Coronary artery (tissue), 2 donors: Measurements from ENCODE around the gene HSPG2.
"Not testable (repeated sequence)": the region's sequence is repeated elsewhere in the genome, so short reads cannot be mapped to it uniquely, and the experiment has no call there.

Experiments
- DNase-seq: peaks from one replicate; pipeline ENCODE4 v3.0.0-alpha.2; 2017; ENCODE audit warnings: low spot score
- H3K27ac ChIP-seq, 2 donors: fragments of 200-600 bp; sonication (generic); one replicate each; pipeline ENCODE4 v1.5.1; 2016 to 2019
- H3K4me3 ChIP-seq: fragments of 200-600 bp; sonication (generic); 2 replicates; pipeline ENCODE4 v1.5.1; 2016; ENCODE audit warnings: mild to moderate bottlenecking, moderate library complexity
- TF ChIP-seq, protein P1 (sequence below): fragments of 200-600 bp; sonication (generic); IDR thresholded peaks from one replicate; pipeline ENCODE4 v1.5.1; 2019; ENCODE audit warnings: antibody characterized with exemption

HSPG2 gene

GRCh38 chr1:21937034-21937371 lies at the start of gene HSPG2:
HSPG2 (minus strand) TSS chr1:21937310; CDS start chr1:21937217, 93 bp downstream.
- Histone ChIP-seq H3K4me3 (peak within 1 kb of the TSS; percentile 74), H3K27ac (peak within 1 kb of the TSS; percentile 96 to 99)
- TF ChIP-seq, protein P1, sequence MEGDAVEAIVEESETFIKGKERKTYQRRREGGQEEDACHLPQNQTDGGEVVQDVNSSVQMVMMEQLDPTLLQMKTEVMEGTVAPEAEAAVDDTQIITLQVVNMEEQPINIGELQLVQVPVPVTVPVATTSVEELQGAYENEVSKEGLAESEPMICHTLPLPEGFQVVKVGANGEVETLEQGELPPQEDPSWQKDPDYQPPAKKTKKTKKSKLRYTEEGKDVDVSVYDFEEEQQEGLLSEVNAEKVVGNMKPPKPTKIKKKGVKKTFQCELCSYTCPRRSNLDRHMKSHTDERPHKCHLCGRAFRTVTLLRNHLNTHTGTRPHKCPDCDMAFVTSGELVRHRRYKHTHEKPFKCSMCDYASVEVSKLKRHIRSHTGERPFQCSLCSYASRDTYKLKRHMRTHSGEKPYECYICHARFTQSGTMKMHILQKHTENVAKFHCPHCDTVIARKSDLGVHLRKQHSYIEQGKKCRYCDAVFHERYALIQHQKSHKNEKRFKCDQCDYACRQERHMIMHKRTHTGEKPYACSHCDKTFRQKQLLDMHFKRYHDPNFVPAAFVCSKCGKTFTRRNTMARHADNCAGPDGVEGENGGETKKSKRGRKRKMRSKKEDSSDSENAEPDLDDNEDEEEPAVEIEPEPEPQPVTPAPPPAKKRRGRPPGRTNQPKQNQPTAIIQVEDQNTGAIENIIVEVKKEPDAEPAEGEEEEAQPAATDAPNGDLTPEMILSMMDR: no peak
- no peak for DNase-seq

- DNase-seq, H3K27ac ChIP-seq, H3K4me3 ChIP-seq: not testable (repeated sequence)
Measured at GRCh38 chr1:21986386-21986785, 49.3 kb upstream of the HSPG2 start.

DNA sequence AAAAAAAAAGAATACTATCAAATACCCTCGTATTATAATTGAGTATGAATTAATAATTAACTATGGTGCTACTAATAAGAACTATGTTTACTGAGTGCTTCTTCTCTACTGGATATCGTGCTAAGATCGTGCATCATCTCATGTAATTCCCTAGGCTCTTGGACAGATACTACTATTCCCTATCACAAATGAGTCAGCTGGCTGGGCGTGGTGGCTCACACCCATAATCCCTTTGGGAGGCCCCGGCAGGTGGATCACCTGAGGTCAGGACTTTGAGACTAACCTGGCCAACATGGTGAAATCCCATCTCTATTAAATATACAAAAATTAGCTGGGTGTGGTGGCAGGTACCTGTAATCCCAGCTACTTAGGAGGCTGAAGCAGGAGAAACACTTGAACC lies 48.8 kb upstream of the HSPG2 start:
- H3K27ac ChIP-seq, H3K4me3 ChIP-seq, DNase-seq: not testable (repeated sequence)

GRCh38 chr1:21983539-21983938 lies 46.4 kb upstream of the HSPG2 start:
- not testable (repeated sequence) for H3K4me3 ChIP-seq, DNase-seq, H3K27ac ChIP-seq

DNA sequence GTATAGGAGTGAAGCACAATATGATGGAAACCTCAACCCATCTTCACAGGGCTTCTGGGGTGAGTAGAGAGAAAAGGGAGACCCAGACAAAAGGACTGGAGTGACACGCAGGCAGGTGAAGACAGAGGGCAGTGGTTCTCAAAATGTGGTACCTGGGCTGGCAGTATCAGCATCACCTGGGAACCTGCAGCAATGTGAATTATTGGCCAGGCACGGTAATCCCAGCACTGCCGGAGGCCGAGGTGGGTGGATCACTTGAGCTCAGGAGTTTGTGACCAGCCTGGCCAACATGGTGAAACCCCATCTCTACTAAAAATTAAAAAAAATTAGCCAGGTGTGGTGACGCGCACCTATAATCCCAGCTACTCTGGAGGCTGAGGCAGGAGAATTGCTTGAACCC lies 45.0 kb upstream of the HSPG2 start:
- DNase-seq, H3K4me3 ChIP-seq, H3K27ac ChIP-seq: not testable (repeated sequence)

DNA sequence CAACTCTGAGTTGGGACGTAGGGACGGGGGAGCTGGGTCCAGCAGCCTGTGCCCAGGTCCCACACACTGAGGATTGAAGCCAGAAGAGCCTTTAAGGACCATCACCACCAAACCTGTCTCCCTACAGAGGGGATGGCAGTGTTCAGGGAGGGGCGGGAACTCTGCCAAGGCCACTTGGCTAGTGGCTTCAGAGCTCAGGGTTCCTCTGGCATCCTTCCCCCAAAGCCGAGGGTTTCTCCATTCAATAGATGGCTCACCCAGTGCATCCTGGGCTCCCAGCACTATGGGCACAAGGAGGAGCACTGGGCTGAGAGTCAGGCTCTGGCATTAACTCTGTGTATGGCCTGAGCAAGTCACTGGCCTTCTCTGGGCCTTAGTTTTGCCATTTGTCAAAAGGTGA lies 44.1 kb upstream of the HSPG2 start:
- H3K27ac ChIP-seq, DNase-seq, H3K4me3 ChIP-seq: not testable (repeated sequence)

DNA sequence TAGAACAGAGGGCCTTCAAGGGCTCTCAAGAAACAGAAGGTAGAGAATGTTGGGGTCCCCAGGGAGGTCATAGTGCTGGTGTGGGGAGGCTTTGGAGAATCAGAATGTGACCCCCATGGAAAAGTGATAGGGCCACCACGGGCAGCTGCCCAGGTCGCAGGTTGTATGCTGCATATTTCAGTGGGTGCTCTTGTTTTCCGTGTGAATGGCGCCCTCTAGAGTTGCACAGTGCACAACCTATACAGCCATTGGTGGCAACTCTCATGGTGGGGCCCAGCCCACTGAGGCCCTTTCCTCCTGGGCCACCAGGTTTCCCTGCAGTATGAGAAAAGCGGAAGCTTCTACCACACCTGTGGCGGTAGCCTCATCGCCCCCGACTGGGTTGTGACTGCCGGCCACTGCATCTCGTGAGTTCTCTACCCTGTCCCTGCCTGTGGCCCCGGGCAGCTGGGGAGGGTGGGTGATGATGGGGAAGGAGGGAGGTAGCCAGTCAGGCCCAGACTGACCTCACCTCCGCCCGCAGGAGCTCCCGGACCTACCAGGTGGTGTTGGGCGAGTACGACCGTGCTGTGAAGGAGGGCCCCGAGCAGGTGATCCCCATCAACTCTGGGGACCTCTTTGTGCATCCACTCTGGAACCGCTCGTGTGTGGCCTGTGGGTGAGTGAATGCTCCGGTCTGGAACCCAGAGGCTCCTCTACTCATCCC lies 43.6 kb upstream of the HSPG2 start:
- H3K4me3 ChIP-seq, H3K27ac ChIP-seq, DNase-seq: not testable (repeated sequence)

GRCh38 chr1:21978209-21978608 lies 41.1 kb upstream of the HSPG2 start:
- not testable (repeated sequence) for H3K4me3 ChIP-seq, DNase-seq, H3K27ac ChIP-seq

- H3K4me3 ChIP-seq, H3K27ac ChIP-seq, DNase-seq: not testable (repeated sequence)
Measured at GRCh38 chr1:21976703-21977239, 39.7 kb upstream of the HSPG2 start, which contains the start of gene CELA3B. CELA3B (plus strand) TSS chr1:21977022; CDS start chr1:21977040, 18 bp downstream.

DNA sequence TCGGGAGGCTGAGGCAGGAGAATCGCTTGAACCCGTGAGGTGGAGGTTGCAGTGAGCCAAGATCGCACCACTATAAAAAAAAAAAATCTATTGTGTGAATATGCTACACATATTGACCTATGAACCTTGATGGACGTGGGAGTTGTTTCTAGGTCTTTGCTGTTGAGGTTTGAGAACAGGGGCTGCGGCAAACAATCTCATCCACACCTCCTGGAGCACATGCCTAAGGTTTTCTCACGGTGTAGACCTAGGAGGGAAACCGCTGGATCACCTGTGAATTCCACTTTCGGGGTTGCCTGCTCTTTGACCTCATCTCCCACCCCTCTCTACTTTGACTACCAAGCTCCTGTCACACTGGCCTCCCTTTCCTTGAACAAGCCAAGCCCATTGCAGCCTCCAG lies 38.2 kb upstream of the HSPG2 start:
- H3K27ac ChIP-seq, DNase-seq, H3K4me3 ChIP-seq: not testable (repeated sequence)

DNA sequence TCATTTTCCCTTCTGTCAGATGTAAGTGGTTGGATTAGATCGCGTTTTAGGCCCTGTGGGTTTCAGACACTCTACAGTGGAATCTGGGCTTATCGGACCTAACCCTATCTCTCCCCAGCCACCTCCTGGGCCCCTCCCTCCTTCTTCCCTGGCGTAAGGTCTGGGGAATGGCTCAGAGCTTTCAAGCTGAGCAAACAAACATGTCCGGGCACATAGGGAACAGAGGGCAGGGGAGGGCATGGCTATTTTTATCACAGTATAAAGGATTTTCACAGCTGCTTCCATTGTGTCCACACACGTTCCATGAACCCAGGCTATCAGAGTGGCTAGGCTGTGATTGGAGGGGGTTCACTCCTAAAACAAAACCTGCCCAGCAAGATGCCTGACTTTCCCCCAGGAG lies 37.6 kb upstream of the HSPG2 start:
- H3K27ac ChIP-seq, DNase-seq, H3K4me3 ChIP-seq: not testable (repeated sequence)

- not testable (repeated sequence) for DNase-seq, H3K4me3 ChIP-seq, H3K27ac ChIP-seq
Measured at GRCh38 chr1:21973948-21974347, 36.8 kb upstream of the HSPG2 start.

- DNase-seq, H3K27ac ChIP-seq, H3K4me3 ChIP-seq: not testable (repeated sequence)
Measured at GRCh38 chr1:21972973-21973441, 35.9 kb upstream of the HSPG2 start.

DNA sequence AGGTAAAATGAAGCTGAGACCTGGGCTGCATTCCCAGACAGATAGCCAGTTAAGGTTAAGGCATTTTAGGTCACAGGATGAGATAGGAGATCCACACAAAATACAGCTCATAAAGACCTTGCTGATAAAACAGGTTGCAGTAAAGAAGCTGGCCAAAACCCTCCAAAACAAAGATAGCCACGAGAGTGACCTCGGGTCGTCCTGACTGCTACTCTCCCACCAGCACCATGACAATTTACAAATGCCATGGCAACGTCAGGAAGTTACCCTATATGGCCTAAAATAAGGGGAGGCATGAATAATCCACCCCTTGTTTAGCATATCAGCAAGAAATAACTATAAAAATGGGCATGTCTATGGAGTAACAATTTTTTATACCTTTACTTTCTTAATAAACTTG lies 33.4 kb upstream of the HSPG2 start:
- DNase-seq, H3K27ac ChIP-seq, H3K4me3 ChIP-seq: not testable (repeated sequence)

GRCh38 chr1:21969066-21969465 lies 32.0 kb upstream of the HSPG2 start:
- not testable (repeated sequence) for H3K27ac ChIP-seq, DNase-seq, H3K4me3 ChIP-seq

DNA sequence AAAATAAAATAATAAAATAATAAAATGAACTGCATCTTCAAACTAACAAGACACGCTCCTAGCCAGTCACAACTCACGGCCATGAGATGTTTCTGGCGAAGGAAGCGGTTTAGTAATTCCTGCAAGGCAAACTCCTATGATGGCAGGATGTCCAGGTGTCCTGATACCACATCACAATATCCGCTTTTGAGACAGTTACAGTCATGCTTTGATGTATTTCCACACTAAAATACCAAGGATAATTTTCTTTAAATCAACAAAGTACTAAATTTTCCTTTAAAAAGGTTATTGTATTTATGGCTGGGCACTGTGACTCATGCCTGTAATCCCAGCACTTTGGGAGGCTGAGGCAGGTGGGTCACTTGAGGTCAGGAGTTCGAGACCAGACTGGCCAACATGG lies 30.1 kb upstream of the HSPG2 start:
- H3K4me3 ChIP-seq, H3K27ac ChIP-seq, DNase-seq: not testable (repeated sequence)
